ENCODE data around the gene RNF222. TPM values are rescaled to one million over a fixed set of nuclear protein-coding genes. Genes with fewer than 3 reads are reported as not detected.
"Not testable (repeated sequence)": the region's sequence is repeated elsewhere in the genome, so short reads cannot be mapped to it uniquely, and the experiment has no call there.

Gene RNF222
- total and polyA plus RNA-seq, 2 donors from 2014 or later = not detected

- H3K9ac ChIP-seq (ENCODE audit: low read length in 3 of 3) = no peak overlapping the region
- H3K4me1 ChIP-seq (ENCODE audit: control insufficient read depth in 2 of 3, insufficient read depth in 2 of 3, low read depth in 1 of 3, low read length in 3 of 3) = no peaks in the 10 kb centered on the region
- DNase-seq (no peak), FAIRE-seq (no peak)
- no peaks in the 10 kb centered on the region for H3K36me3 ChIP-seq (ENCODE audit: control insufficient read depth in 2 of 3, insufficient read depth in 3 of 3, low read length in 3 of 3)
- intact Hi-C loops (cut with DNase I) = no loop called here
- H3K27me3 ChIP-seq (ENCODE audit: control insufficient read depth, insufficient read depth, low read length) = no peaks in the 10 kb centered on the region
- TF ChIP-seq CTCF (IDR thresholded peaks at IDR 0.05; ENCODE audit: borderline replicate concordance, extremely low read depth, insufficient read depth) = no peak
- no peak overlapping the region for H3K27ac ChIP-seq (ENCODE audit: low read depth in 2 of 2, low read length in 2 of 2)
- no peaks in the 10 kb centered on the region for H3K9me3 ChIP-seq (ENCODE audit: control insufficient read depth in 2 of 3, insufficient read depth in 1 of 3, low read length in 3 of 3)
- H3K4me3 ChIP-seq (ENCODE audit: low read length in 3 of 3) = no peak overlapping the region
Measured at GRCh38 chr17:8354236-8354635, 43.4 kb downstream of the RNF222 start.

GRCh38 chr17:8353736-8354135 lies 43.9 kb downstream of the RNF222 start:
- intact Hi-C loops (cut with DNase I) = no loop called here
- TF ChIP-seq CTCF (IDR thresholded peaks at IDR 0.05; ENCODE audit: borderline replicate concordance, extremely low read depth, insufficient read depth) = no peak
- H3K9me3 ChIP-seq (ENCODE audit: control insufficient read depth in 2 of 3, insufficient read depth in 1 of 3, low read length in 3 of 3) = no peaks in the 10 kb centered on the region
- H3K36me3 ChIP-seq (ENCODE audit: control insufficient read depth in 2 of 3, insufficient read depth in 3 of 3, low read length in 3 of 3) = no peaks in the 10 kb centered on the region
- no peak overlapping the region for H3K9ac ChIP-seq (ENCODE audit: low read length in 3 of 3)
- FAIRE-seq = no peak
- H3K4me3 ChIP-seq (ENCODE audit: low read length in 3 of 3) = no peak overlapping the region
- no peaks in the 10 kb centered on the region for H3K4me1 ChIP-seq (ENCODE audit: control insufficient read depth in 2 of 3, insufficient read depth in 2 of 3, low read depth in 1 of 3, low read length in 3 of 3)
- no peak overlapping the region for H3K27ac ChIP-seq (ENCODE audit: low read depth in 2 of 2, low read length in 2 of 2)
- no peaks in the 10 kb centered on the region for H3K27me3 ChIP-seq (ENCODE audit: control insufficient read depth, insufficient read depth, low read length)
- DNase-seq = no peak

DNA sequence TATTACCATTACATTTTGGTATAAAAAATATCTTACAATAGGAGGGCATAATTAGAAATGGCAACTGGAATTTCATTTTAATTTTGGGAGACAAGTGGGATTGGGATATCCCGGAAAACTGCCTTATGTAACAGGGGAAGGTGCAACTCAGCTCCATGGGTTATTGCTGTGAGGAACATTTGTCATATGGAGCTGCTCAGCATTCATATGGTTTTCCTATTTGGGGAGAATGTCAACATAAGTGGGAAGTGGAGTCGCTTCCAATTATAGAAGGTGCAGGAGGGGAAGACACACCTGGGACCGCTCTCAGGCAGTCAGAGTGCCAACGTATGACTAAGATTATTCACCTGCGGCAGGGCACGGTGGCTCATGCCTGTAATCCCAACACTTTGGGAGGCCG lies 47.3 kb downstream of the RNF222 start:
- Histone ChIP-seq H3K27me3 (ENCODE audit: control insufficient read depth, insufficient read depth, low read length) (no peaks in the 10 kb centered on the region), H3K4me1 (ENCODE audit: control insufficient read depth in 2 of 3, insufficient read depth in 2 of 3, low read depth in 1 of 3, low read length in 3 of 3) (no peaks in the 10 kb centered on the region), H3K9ac (ENCODE audit: low read length in 3 of 3) (no peak overlapping the region), H3K4me3 (ENCODE audit: low read length in 3 of 3) (no peak overlapping the region), H3K36me3 (ENCODE audit: control insufficient read depth in 2 of 3, insufficient read depth in 3 of 3, low read length in 3 of 3) (no peaks in the 10 kb centered on the region), H3K27ac (ENCODE audit: low read depth in 2 of 2, low read length in 2 of 2) (no peak overlapping the region), H3K9me3 (ENCODE audit: control insufficient read depth in 2 of 3, insufficient read depth in 1 of 3, low read length in 3 of 3) (no peaks in the 10 kb centered on the region)
- intact Hi-C loops (cut with DNase I) = no loop called here
- DNase-seq (no peak), FAIRE-seq (no peak)
- no peak for TF ChIP-seq CTCF (IDR thresholded peaks at IDR 0.05; ENCODE audit: borderline replicate concordance, extremely low read depth, insufficient read depth)

- DNase-seq; H3K36me3 ChIP-seq (ENCODE audit: control insufficient read depth in 2 of 3, insufficient read depth in 3 of 3, low read length in 3 of 3); H3K9ac ChIP-seq (ENCODE audit: low read length in 3 of 3); FAIRE-seq; intact Hi-C loops (cut with DNase I); H3K9me3 ChIP-seq (ENCODE audit: control insufficient read depth in 2 of 3, insufficient read depth in 1 of 3, low read length in 3 of 3); H3K27ac ChIP-seq (ENCODE audit: low read depth in 2 of 2, low read length in 2 of 2); H3K4me3 ChIP-seq (ENCODE audit: low read length in 3 of 3); H3K27me3 ChIP-seq (ENCODE audit: control insufficient read depth, insufficient read depth, low read length); H3K4me1 ChIP-seq (ENCODE audit: control insufficient read depth in 2 of 3, insufficient read depth in 2 of 3, low read depth in 1 of 3, low read length in 3 of 3): not testable (repeated sequence)
Measured at GRCh38 chr17:8347001-8347400, 50.6 kb downstream of the RNF222 start.
